Adrenal gland (tissue), 5 donors: Measurements from ENCODE around the gene EIF4E1B.

Source experiments
- CTCF ChIP-seq, 6 experiments: fragments of 450-650 bp in 4 of 6; fragments of 200-600 bp in 2 of 6; sonication (generic) in 1 of 6; IDR thresholded peaks; 1 replicate in 5 of 6; 2 replicates in 1 of 6; pipeline versions ENCODE4 v1.5.1 to v1.8.0; 2016 to 2021; ENCODE audit warnings: antibody characterized with exemption in 6 of 6, mild to moderate bottlenecking in 2 of 6, moderate library complexity in 1 of 6
- POLR2A ChIP-seq, 2 donors: fragments of 450-650 bp; IDR thresholded peaks; one replicate each; pipeline ENCODE4 v1.6.1; 2017; ENCODE audit warnings: antibody characterized with exemption in 2 of 2, mild to moderate bottlenecking in 2 of 2, moderate library complexity in 1 of 2
- donor health status: DM: no; HTN: no; CAD: no.

DNA sequence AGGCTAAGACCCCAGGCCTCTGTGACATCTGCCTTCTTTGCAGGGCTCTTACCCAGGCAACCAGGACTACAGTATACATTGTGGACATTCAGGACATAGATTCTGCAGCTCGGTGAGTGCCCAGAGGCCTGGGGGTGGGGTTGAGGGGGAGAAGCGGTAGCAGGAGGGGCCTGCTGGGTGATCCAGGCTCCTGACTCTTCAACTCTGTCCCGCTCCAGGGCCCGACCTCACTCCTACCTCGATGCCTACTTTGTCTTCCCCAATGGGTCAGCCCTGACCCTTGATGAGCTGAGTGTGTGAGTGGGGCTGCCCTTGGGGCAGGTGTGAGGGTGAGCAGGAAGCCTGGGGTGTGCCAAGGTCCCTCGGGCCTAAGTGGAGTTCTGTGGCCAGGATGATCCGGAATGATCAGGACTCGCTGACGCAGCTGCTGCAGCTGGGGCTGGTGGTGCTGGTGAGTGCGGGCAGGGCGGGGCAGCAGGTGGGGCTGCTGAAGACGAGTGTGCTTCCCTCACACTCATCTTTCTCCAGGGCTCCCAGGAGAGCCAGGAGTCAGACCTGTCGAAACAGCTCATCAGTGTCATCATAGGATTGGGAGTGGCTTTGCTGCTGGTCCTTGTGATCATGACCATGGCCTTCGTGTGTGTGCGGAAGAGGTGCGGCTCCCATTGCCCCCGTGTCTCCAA, 40.3 kb upstream of the EIF4E1B start:
- TF ChIP-seq CTCF (IDR thresholded peaks at IDR 0.05) (no peak), POLR2A (IDR thresholded peaks at IDR 0.05) (no peak)
